Left renal cortex interstitium (tissue), 4 donors: ENCODE measurements around the gene TCF12. TPM values are rescaled to one million over a fixed set of nuclear protein-coding genes. Genes with fewer than 3 reads are reported as not detected.
"Not testable (repeated sequence)": the region's sequence is repeated elsewhere in the genome, so short reads cannot be mapped to it uniquely, and the experiment has no call there.

Experiments
- DNase-seq, 4 donors: peaks; one replicate each; pipeline ENCODE4 v3.0.0-alpha.2; 2013; ENCODE audit warnings: low read depth in 4 of 4, low spot score in 2 of 4, missing footprints in 1 of 4
- polyA plus RNA-seq, 4 donors: library from polyadenylated mRNA; unstranded; fragments of 120-200 nt; gene quantifications; one replicate each; pipeline ENCODE4 v1.2.1, GENCODE V29; 2013; ENCODE audit not compliant: insufficient read length in 4 of 4

TCF12 gene
- polyA plus RNA-seq, 4 donors = 153 to 190 (median 164) TPM

GRCh38 chr15:57156210-57156884 lies 237.9 kb downstream of the TCF12 start:
- DNase-seq = no peak

GRCh38 chr15:57158589-57158988 lies 240.1 kb downstream of the TCF12 start:
- DNase-seq = no peak

GRCh38 chr15:57158997-57159668 lies 240.7 kb downstream of the TCF12 start:
- no peak for DNase-seq

GRCh38 chr15:57159767-57160166 lies 241.3 kb downstream of the TCF12 start:
- DNase-seq = no peak

GRCh38 chr15:57160823-57161560 lies 242.5 kb downstream of the TCF12 start:
- DNase-seq = no peak

GRCh38 chr15:57164251-57164650 lies 245.8 kb downstream of the TCF12 start:
- DNase-seq = not testable (repeated sequence)

GRCh38 chr15:57165992-57166391 lies 247.5 kb downstream of the TCF12 start:
- no peak for DNase-seq

GRCh38 chr15:57167821-57168395 lies 249.5 kb downstream of the TCF12 start:
- DNase-seq = no peak

- no peak for DNase-seq
Observed at GRCh38 chr15:57169643-57170042, 251.2 kb downstream of the TCF12 start.

- DNase-seq = no peak
Observed at GRCh38 chr15:57171426-57171825, 253.0 kb downstream of the TCF12 start.

GRCh38 chr15:57172925-57173324 lies 254.5 kb downstream of the TCF12 start:
- DNase-seq = no peak

GRCh38 chr15:57183041-57183440 lies 264.6 kb downstream of the TCF12 start:
- DNase-seq = no peak

- DNase-seq = no peak
Observed at GRCh38 chr15:57183614-57184344, 265.3 kb downstream of the TCF12 start.

GRCh38 chr15:57184502-57184901 lies 266.1 kb downstream of the TCF12 start:
- no peak for DNase-seq

- DNase-seq = no peak
Observed at GRCh38 chr15:57185507-57186074, 267.1 kb downstream of the TCF12 start.

- DNase-seq = no peak
Observed at GRCh38 chr15:57189466-57189865, 271.0 kb downstream of the TCF12 start.

- DNase-seq = no peak
Observed at GRCh38 chr15:57190208-57190607, 271.8 kb downstream of the TCF12 start.

- DNase-seq = no peak
Observed at GRCh38 chr15:57193161-57193560, 274.7 kb downstream of the TCF12 start.

- no peak for DNase-seq
Observed at GRCh38 chr15:57195326-57195725, 276.9 kb downstream of the TCF12 start.

- no peak for DNase-seq
Observed at GRCh38 chr15:57196865-57197264, 278.4 kb downstream of the TCF12 start.
